GM12891 (cell line): Measurements from ENCODE around the gene PPARA.

Experiments used
- POLR2A ChIP-seq: IDR thresholded peaks from 2 replicates; pipeline ENCODE4 v1.6.1; 2011; ENCODE audit warnings: low read depth, low read length, control low read depth
- POLR2AphosphoS5 ChIP-seq: IDR thresholded peaks from 2 replicates; pipeline ENCODE4 v1.6.1; 2011; ENCODE audit warnings: low read depth, low read length, control low read depth

- TF ChIP-seq POLR2A: no peak
- TF ChIP-seq POLR2AphosphoS5: no peak
These were observed 37.0 kb upstream of the PPARA start for GRCh38 chr22:46113110-46113909.
